Activated T-helper 1 cell treated with Interleukin-2 at 50 U/mL for 16 hours (primary cell): Measurements from ENCODE around the gene LHB.

ENCODE experiments used
- DNase-seq: peaks from one replicate; pipeline ENCODE4 v3.0.0-alpha.2; 2020; ENCODE audit warnings: low read depth

The LHB gene

GRCh38 chr19:49010453-49010852 is 6.4 kb downstream of the LHB start:
- no peak for DNase-seq

GRCh38 chr19:49009828-49010227 is 7.1 kb downstream of the LHB start:
- no peak for DNase-seq

- DNase-seq, result no peak
Observed at GRCh38 chr19:49006905-49007304, 10.0 kb downstream of the LHB start.

- no peak for DNase-seq
Observed at GRCh38 chr19:49004964-49005614, 11.8 kb downstream of the LHB start.

- no peak for DNase-seq
Observed at GRCh38 chr19:49004133-49004532, 12.8 kb downstream of the LHB start.

GRCh38 chr19:48999481-49000325 is 17.2 kb downstream of the LHB start:
- DNase-seq, result peak; percentile 59

- no peak for DNase-seq
Observed at GRCh38 chr19:48997972-48998371, 18.9 kb downstream of the LHB start.

GRCh38 chr19:48994035-48994386 is 22.9 kb downstream of the LHB start:
- no peak for DNase-seq

- DNase-seq, result peak; percentile 99
Observed at GRCh38 chr19:48993175-48994034, 23.5 kb downstream of the LHB start, which contains the start of the genes GYS1 and RUVBL2. Gene GYS1, minus strand, starts transcription at chr19:48993309. Its CDS starts 197 bp downstream, at chr19:48993112. Gene RUVBL2, plus strand, starts transcription at chr19:48993887. Its CDS starts 25 bp downstream, at chr19:48993912.

GRCh38 chr19:48992581-48993174 is 24.2 kb downstream of the LHB start:
- DNase-seq, result no peak

GRCh38 chr19:48991873-48992580 is 24.9 kb downstream of the LHB start:
- no peak for DNase-seq

- DNase-seq, result no peak
Observed at GRCh38 chr19:48991011-48991609, 25.8 kb downstream of the LHB start.

GRCh38 chr19:48990400-48990799 is 26.5 kb downstream of the LHB start:
- no peak for DNase-seq

GRCh38 chr19:48989701-48990291 is 27.1 kb downstream of the LHB start:
- no peak for DNase-seq

GRCh38 chr19:48988860-48989259 is 28.0 kb downstream of the LHB start:
- no peak for DNase-seq

- no peak for DNase-seq
Observed at GRCh38 chr19:48988286-48988685, 28.6 kb downstream of the LHB start.

GRCh38 chr19:48987323-48987722 is 29.6 kb downstream of the LHB start:
- DNase-seq, result no peak

- no peak for DNase-seq
Observed at GRCh38 chr19:48986211-48986610, 30.7 kb downstream of the LHB start.

GRCh38 chr19:48985711-48986110 is 31.2 kb downstream of the LHB start:
- DNase-seq, result no peak

GRCh38 chr19:48982280-48982679 is 34.6 kb downstream of the LHB start:
- no peak for DNase-seq

GRCh38 chr19:48977061-48977460 is 39.8 kb downstream of the LHB start:
- DNase-seq, result no peak
